ENCODE results near the gene NT5E. TPM values are rescaled to one million over a fixed set of nuclear protein-coding genes. Genes with fewer than 3 reads are reported as not detected.

NT5E gene
- polyA plus RNA-seq, 1 experiment: 63.0 TPM

GRCh38 chr6:85494547-85495536, 45.0 kb downstream of the NT5E start:
- TF ChIP-seq CTCF (IDR thresholded peaks at IDR 0.05; ENCODE audit: insufficient read depth, low read depth, low read length): no peak
- ChIA-PET POLR2A (no interaction called here), CTCF (interaction anchor here (0.7 to 6.4 kb wide), 5 partner anchors 12 to 140 kb away, joined by 3 to 59 read pairs (median 4); no protein-coding TSS in a partner anchor)
- no peaks in the 10 kb centered on the region; the same call in none of the 2 replicates for H3K36me3 ChIP-seq (ENCODE audit: control insufficient read depth, insufficient read depth, low read length)
- no peak overlapping the region for H3K4me3 ChIP-seq (ENCODE audit: low read depth, low read length)
- DNase-seq (ENCODE audit: low read depth): no peak
- no peaks in the 10 kb centered on the region for H3K27me3 ChIP-seq (ENCODE audit: control insufficient read depth, insufficient read depth, low read length)

DNA sequence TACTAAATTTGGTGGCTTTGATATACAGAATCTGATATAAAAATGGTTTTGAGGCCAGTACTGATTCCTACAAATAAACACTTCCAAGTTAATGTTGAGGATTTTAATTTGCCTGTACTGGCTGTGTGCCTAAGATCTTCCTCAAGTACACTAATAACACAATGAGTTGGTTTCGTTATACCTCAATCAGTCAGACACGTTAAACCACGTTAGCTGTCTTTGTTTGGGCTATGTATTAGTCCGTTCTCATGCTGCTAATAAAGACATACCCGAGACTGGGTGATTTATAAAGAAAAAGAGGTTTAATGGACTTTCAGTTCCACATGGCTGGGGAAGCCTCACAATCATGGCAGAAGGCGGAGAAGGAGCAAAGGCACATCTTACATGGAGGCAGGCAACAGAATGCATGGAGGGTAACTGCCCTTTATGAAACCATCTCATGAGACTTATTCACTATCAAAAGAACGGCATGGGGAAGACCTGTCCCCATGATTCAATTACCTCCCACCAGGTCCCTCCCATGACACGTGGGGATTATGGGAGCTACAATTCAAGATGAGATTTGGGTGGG, 46.2 kb downstream of the NT5E start:
- CTCF ChIA-PET: interaction anchor here (1.5 to 6.4 kb wide), 2 partner anchors 13 to 141 kb away, joined by 4 to 59 read pairs; no protein-coding TSS in a partner anchor
- H3K4me3 ChIP-seq (ENCODE audit: low read depth, low read length): no peak overlapping the region
- H3K36me3 ChIP-seq (ENCODE audit: control insufficient read depth, insufficient read depth, low read length): no peaks in the 10 kb centered on the region; the same call in 1 of the 2 replicates

DNA sequence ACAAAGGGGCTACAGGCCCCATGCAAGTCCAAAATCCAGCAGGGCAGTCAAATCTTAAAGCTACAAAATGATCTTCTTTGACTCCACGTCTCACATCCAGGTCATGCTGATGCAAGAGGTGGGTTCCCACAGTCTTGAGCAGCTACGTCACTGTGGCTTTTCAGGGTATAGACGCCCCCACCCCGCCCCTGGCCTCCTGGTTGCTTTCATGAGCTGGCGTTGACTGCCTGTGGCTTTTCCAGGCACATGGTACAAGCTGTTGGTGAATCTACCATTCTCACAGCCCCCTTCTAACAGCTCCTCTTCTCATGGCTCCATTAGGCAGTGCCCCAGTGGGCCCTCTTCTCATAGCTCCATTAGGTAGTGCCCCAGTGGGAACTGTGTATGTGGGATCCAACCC, 47.0 kb downstream of the NT5E start:
- Histone ChIP-seq H3K27me3 (ENCODE audit: control insufficient read depth, insufficient read depth, low read length) (no peaks in the 10 kb centered on the region), H3K4me3 (ENCODE audit: low read depth, low read length) (no peak overlapping the region), H3K36me3 (ENCODE audit: control insufficient read depth, insufficient read depth, low read length) (no peaks in the 10 kb centered on the region; the same call in 1 of the 2 replicates)
- no peak for TF ChIP-seq CTCF (IDR thresholded peaks at IDR 0.05; ENCODE audit: insufficient read depth, low read depth, low read length)
- no peak for DNase-seq (ENCODE audit: low read depth)
- ChIA-PET CTCF (interaction anchor here (1.3 to 6.4 kb wide), 2 partner anchors 14 to 142 kb away, joined by 5 to 59 read pairs; no protein-coding TSS in a partner anchor), POLR2A (interaction anchor here (0.6 kb wide), 1 partner anchor 16 kb away, joined by 3 read pairs; no protein-coding TSS in a partner anchor)

More for the DNA sequence above, 46.2 kb downstream of the NT5E start:
- DNase-seq (ENCODE audit: low read depth): no peak
- TF ChIP-seq CTCF (IDR thresholded peaks at IDR 0.05; ENCODE audit: insufficient read depth, low read depth, low read length): no peak
- no peaks in the 10 kb centered on the region for H3K27me3 ChIP-seq (ENCODE audit: control insufficient read depth, insufficient read depth, low read length)
- POLR2A ChIA-PET: interaction anchor here (0.6 kb wide), 1 partner anchor 16 kb away, joined by 3 read pairs; no protein-coding TSS in a partner anchor

DNA sequence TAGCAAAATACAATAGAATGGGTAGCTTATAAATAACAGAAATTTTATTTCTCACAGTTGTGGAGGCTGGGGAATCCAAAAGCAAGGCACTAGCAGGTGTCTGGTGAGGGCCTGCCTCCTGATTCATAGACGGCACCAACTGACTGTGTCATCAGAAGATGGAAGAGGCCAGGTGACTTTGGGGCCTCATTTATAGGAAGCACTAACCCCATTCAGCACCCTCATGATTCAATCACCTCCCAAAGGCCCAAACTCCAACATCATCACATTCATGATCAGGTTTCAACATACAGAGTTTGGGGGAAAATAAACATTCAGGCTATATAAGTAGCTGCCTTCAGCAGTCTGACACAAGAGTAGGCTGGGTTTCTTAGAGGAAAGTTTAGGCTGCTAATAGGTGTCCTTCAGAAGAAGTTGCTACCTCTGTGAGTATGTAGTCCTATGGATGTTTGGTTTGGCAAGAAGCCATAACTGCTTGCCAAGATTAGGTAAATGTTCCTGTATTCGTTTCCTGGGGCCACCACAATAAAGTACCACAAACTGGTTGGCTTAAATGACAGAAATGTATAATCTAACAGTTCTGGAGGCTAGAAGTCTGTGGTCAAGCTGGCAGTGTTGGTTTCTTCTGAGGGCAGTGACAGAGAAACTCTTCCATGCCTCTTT, 48.8 kb downstream of the NT5E start:
- no peak for TF ChIP-seq CTCF (IDR thresholded peaks at IDR 0.05; ENCODE audit: insufficient read depth, low read depth, low read length)
- H3K4me3 ChIP-seq (ENCODE audit: low read depth, low read length): no peak overlapping the region
- no peak for DNase-seq (ENCODE audit: low read depth)
- CTCF ChIA-PET: interaction anchor here (0.6 to 2.6 kb wide), 4 partner anchors 15 to 174 kb away, joined by 3 to 14 read pairs (median 6); no protein-coding TSS in a partner anchor
- POLR2A ChIA-PET: no interaction called here
- H3K27me3 ChIP-seq (ENCODE audit: control insufficient read depth, insufficient read depth, low read length): no peaks in the 10 kb centered on the region
- H3K36me3 ChIP-seq (ENCODE audit: control insufficient read depth, insufficient read depth, low read length): no peaks in the 10 kb centered on the region
